Common myeloid progenitor, CD34-positive (primary cell): ENCODE measurements around the gene EGF.
"Not testable (repeated sequence)": the region's sequence is repeated elsewhere in the genome, so short reads cannot be mapped to it uniquely, and the experiment has no call there.

Experiments used
- CTCF ChIA-PET: fragments of 350-600 bp; sonication (Branson Sonifier 250); formaldehyde crosslinking; loops from one replicate; lab custom pipeline; 2021; ENCODE audit warnings: antibody characterized with exemption; lab: Charles Lee
- POLR2A ChIA-PET: fragments of 350-600 bp; sonication (Branson Sonifier 250); formaldehyde crosslinking; loops from one replicate; lab custom pipeline; 2021; ENCODE audit warnings: antibody characterized with exemption; lab: Charles Lee
- DNase-seq, 3 donors: peaks; one replicate each; pipeline versions ENCODE4 v3.0.0 to v3.0.0-alpha.2; 2013
- H3K27ac ChIP-seq, 2 experiments: 1 replicate in 1 of 2; 2 replicates in 1 of 2; pipeline ENCODE4 v1.7.0; 2013; ENCODE audit warnings: inconsistent platforms in 2 of 2, low read length in 2 of 2, mild to moderate bottlenecking in 2 of 2, low read depth in 1 of 2, moderate library complexity in 1 of 2; ENCODE audit not compliant: severe bottlenecking in 2 of 2, insufficient read depth in 1 of 2, poor library complexity in 1 of 2
- H3K27me3 ChIP-seq, 5 experiments: replicated peaks in 2 of 5; 1 replicate in 3 of 5; 2 replicates in 2 of 5; pipeline versions ENCODE4 v1.6.1 to v1.7.0; 2013; ENCODE audit warnings: low read length in 4 of 5, mild to moderate bottlenecking in 2 of 5, moderate library complexity in 2 of 5, inconsistent platforms in 1 of 5; ENCODE audit not compliant: insufficient read depth in 5 of 5, control insufficient read depth in 4 of 5
- H3K36me3 ChIP-seq, 4 experiments: 1 replicate in 2 of 4; 2 replicates in 2 of 4; pipeline versions ENCODE4 v1.6.1 to v1.7.0; 2013; ENCODE audit warnings: low read length in 3 of 4, control low read depth in 1 of 4, mild to moderate bottlenecking in 1 of 4; ENCODE audit not compliant: control insufficient read depth in 4 of 4, insufficient read depth in 4 of 4
- H3K4me1 ChIP-seq, 4 experiments: 1 replicate in 3 of 4; 2 replicates in 1 of 4; pipeline versions ENCODE4 v1.6.1 to v1.7.1; 2013; ENCODE audit warnings: low read length in 3 of 4, mild to moderate bottlenecking in 3 of 4, control low read depth in 1 of 4, inconsistent platforms in 1 of 4, moderate library complexity in 1 of 4; ENCODE audit not compliant: control insufficient read depth in 4 of 4, insufficient read depth in 4 of 4; ENCODE audit errors: control extremely low read depth in 1 of 4
- H3K4me3 ChIP-seq, 7 experiments: 1 replicate in 4 of 7; 2 replicates in 3 of 7; pipeline versions ENCODE4 v1.5.1 to v1.7.0; 2013; ENCODE audit warnings: mild to moderate bottlenecking in 7 of 7, low read length in 6 of 7, moderate library complexity in 6 of 7, inconsistent platforms in 2 of 7, low read depth in 2 of 7, control low read depth in 1 of 7; ENCODE audit not compliant: insufficient read depth in 4 of 7, control insufficient read depth in 1 of 7; ENCODE audit errors: extremely low read depth in 1 of 7
- H3K9me3 ChIP-seq, 5 experiments: 1 replicate in 4 of 5; 2 replicates in 1 of 5; pipeline versions ENCODE4 v1.6.1 to v1.7.1; 2013; ENCODE audit warnings: low read length in 4 of 5, mild to moderate bottlenecking in 2 of 5, inconsistent platforms in 1 of 5, low read depth in 1 of 5, moderate library complexity in 1 of 5; ENCODE audit not compliant: control insufficient read depth in 4 of 5, insufficient read depth in 2 of 5; ENCODE audit errors: control extremely low read depth in 1 of 5
- WGBS: methylation state at CpG from one replicate; pipeline ENCODE4 v1.1.5; 2013; ENCODE audit not compliant: insufficient coverage; 5-methylcytosine and 5-hydroxymethylcytosine counted together

EGF gene

DNA sequence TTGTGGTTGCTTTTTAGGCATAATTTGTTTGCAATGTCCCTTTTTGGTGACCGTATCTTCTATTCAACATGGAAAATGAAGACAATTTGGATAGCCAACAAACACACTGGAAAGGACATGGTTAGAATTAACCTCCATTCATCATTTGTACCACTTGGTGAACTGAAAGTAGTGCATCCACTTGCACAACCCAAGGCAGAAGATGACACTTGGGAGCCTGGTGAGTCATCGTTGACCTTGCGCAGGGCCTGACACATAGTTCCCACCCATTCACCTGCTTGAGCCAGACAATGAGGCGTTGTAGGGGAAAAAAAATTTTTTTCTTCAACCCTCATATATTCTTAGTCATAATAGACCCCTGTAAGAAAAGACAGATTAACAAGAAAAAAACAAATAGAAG is 32.4 kb downstream of the EGF start:
- no peak for DNase-seq
- no peaks in the 10 kb centered on the region for H3K4me1 ChIP-seq
- H3K4me3 ChIP-seq = no peak overlapping the region
- POLR2A ChIA-PET = no interaction called here
- H3K27me3 ChIP-seq = no peaks in the 10 kb centered on the region
- WGBS = no CpG with 5 or more reads among the region's 4 CpGs
- H3K9me3 ChIP-seq = no peaks in the 10 kb centered on the region
- no peak overlapping the region for H3K27ac ChIP-seq
- peaks cover 0 to 2% (median 0%) of the 10 kb centered on the region in 4 experiments for H3K36me3 ChIP-seq
- CTCF ChIA-PET = no interaction called here

DNA sequence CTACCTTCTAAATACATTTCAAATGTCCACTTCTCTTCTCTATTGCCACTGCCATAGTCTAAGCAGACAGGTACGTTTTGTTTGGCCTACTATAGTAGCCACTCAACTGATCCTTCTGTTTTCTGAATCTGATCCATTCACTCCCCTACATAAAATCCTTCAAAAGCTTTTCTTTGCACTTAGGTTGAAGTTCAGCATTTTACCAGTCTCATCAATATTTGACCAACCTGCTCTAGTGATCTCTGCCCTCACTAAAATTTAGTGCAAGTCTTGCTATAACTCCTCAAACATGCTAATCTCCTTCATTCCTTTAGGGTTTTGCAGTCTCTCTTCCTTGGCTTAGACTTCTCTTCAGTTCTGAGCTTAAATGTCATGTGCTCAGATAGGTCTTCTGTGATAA is 33.4 kb downstream of the EGF start:
- Histone ChIP-seq H3K27me3 (no peaks in the 10 kb centered on the region), H3K4me3 (no peak overlapping the region), H3K9me3 (no peaks in the 10 kb centered on the region), H3K27ac (no peak overlapping the region), H3K36me3 (peaks cover 0 to 2% (median 0%) of the 10 kb centered on the region in 4 experiments), H3K4me1 (no peaks in the 10 kb centered on the region)
- no peak for DNase-seq
- POLR2A ChIA-PET = no interaction called here
- CTCF ChIA-PET = no interaction called here
- WGBS = 100% methylated on average over 1 of the region's 1 CpG

GRCh38 chr4:109947457-109947856 is 34.8 kb downstream of the EGF start:
- no peak for DNase-seq
- H3K4me3 ChIP-seq = no peak overlapping the region
- no peaks in the 10 kb centered on the region for H3K27me3 ChIP-seq
- ChIA-PET CTCF (interaction anchor here (1.5 kb wide), 1 partner anchor 31 kb away, joined by 4 read pairs; no protein-coding TSS in a partner anchor), POLR2A (no interaction called here)
- no peaks in the 10 kb centered on the region for H3K4me1 ChIP-seq
- H3K9me3 ChIP-seq = no peaks in the 10 kb centered on the region
- WGBS = no CpG with 5 or more reads among the region's 1 CpG
- H3K27ac ChIP-seq = no peak overlapping the region
- peaks cover 0 to 2% (median 0%) of the 10 kb centered on the region in 4 experiments for H3K36me3 ChIP-seq

DNA sequence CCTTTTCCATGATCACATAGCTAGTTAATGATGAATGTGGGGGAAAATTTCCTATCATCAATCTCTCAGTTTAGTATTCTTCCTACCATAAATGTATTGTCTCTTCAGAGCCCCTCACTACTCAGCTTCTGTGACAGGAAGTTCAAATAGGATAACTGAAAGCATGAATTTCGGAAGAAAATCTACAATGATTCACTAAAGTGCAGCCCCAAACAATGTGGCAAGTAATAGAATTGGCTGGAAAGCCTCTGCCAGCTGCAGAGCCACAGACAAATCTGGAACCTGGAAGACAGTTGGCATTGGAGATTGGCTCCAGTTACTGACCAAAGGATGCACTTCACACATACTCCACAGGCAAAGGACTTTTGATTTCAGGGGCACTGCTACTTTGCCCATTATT is 35.2 kb downstream of the EGF start:
- peaks cover 0 to 2% (median 0%) of the 10 kb centered on the region in 4 experiments for H3K36me3 ChIP-seq
- WGBS = 57% methylated on average over 1 of the region's 1 CpG
- H3K9me3 ChIP-seq = no peaks in the 10 kb centered on the region
- no peak overlapping the region for H3K27ac ChIP-seq
- ChIA-PET POLR2A (no interaction called here), CTCF (interaction anchor here (1.5 kb wide), 1 partner anchor 31 kb away, joined by 4 read pairs; no protein-coding TSS in a partner anchor)
- DNase-seq = no peak
- H3K27me3 ChIP-seq = no peaks in the 10 kb centered on the region
- no peak overlapping the region for H3K4me3 ChIP-seq
- no peaks in the 10 kb centered on the region for H3K4me1 ChIP-seq

- WGBS = 100% methylated on average over 6 of the region's 9 CpGs
- H3K4me1 ChIP-seq, H3K27ac ChIP-seq, H3K4me3 ChIP-seq, POLR2A ChIA-PET, CTCF ChIA-PET, H3K9me3 ChIP-seq, H3K27me3 ChIP-seq, H3K36me3 ChIP-seq, DNase-seq: not testable (repeated sequence)
These were observed 36.5 kb downstream of the EGF start for GRCh38 chr4:109949099-109949718.

DNA sequence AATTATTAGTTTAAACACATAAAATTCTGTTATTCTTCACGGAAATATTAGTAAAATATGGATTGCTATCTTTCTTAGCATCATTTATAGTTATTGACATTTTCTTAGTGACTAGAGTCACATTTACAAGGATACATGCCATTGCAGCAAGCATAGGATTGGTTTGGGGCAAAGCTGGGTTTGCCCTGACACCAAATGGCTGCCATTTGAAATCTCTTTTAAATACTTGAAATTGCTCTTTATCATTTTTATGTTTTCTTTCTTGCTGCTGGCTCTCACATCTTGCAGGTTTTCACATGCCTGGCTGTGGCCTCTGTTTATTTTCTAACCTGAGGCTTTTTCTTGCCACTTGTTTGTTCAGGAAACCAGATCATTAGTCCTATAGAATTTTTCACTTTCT is 39.9 kb downstream of the EGF start:
- Histone ChIP-seq H3K27me3 (no peaks in the 10 kb centered on the region), H3K27ac (no peak overlapping the region), H3K36me3 (peaks cover 0 to 2% (median 0%) of the 10 kb centered on the region in 4 experiments), H3K4me3 (no peak overlapping the region), H3K9me3 (no peaks in the 10 kb centered on the region), H3K4me1 (no peaks in the 10 kb centered on the region)
- WGBS = no CpG with 5 or more reads among the region's 1 CpG
- POLR2A ChIA-PET = no interaction called here
- CTCF ChIA-PET = no interaction called here
- no peak for DNase-seq

GRCh38 chr4:109953556-109953955 is 40.9 kb downstream of the EGF start:
- no peaks in the 10 kb centered on the region for H3K4me1 ChIP-seq
- H3K27me3 ChIP-seq = no peaks in the 10 kb centered on the region

More at GRCh38 chr4:109953556-109953955, 40.9 kb downstream of the EGF start:
- Histone ChIP-seq H3K9me3 (no peaks in the 10 kb centered on the region), H3K4me3 (no peak overlapping the region), H3K27ac (no peak overlapping the region), H3K36me3 (peaks cover 0 to 2% (median 0%) of the 10 kb centered on the region in 4 experiments)
- no peak for DNase-seq
- POLR2A ChIA-PET = no interaction called here
- WGBS = no CpG with 5 or more reads among the region's 3 CpGs
- CTCF ChIA-PET = interaction anchor here (0.6 kb wide), 1 partner anchor 495 kb away, joined by 3 read pairs; no protein-coding TSS in a partner anchor
